ENCODE data around the gene TRIL.

The TRIL gene

GRCh38 chr7:28960071-28960840 is 2.1 kb upstream of the TRIL start:
- no peak overlapping the region for H3K4me3 ChIP-seq
- H4K20me1 ChIP-seq: no peaks in the 10 kb centered on the region
- H3K36me3 ChIP-seq: no peaks in the 10 kb centered on the region
- H3K27me3 ChIP-seq: peaks cover 30% of the 10 kb centered on the region
- H3K9me3 ChIP-seq: peaks cover 25% of the 10 kb centered on the region
- H3K4me1 ChIP-seq: peaks cover 39% of the 10 kb centered on the region
- no peak for TF ChIP-seq Cebpa-rat (IDR thresholded peaks at IDR 0.05)
- no peak overlapping the region for H3K9ac ChIP-seq
- H3K27ac ChIP-seq: no peak overlapping the region
- no peak overlapping the region for H3K4me2 ChIP-seq

DNA sequence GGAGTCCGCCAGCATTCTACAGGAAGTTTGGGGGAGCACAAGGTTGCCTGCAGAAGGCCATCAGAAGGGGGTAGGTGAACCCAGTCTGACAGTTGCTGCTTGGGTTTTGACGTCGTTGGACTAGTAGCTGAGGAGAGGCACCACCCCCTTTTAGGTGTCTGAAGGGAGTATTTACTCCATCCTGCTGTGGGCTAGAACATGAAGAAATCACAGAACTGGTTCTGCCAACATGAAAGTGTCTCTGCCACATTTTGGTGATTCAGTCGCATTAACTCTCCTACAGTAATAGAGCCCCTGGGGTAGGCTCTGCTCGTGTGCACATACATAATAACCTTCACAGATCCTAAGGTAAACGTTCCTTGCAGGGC is 834 bp upstream of the TRIL start:
- no peak overlapping the region for H3K9ac ChIP-seq
- peaks cover 30% of the 10 kb centered on the region for H3K27me3 ChIP-seq
- H3K4me3 ChIP-seq: peak overlapping the region; percentile 66; the same call in 1 of the 2 replicates
- no peak overlapping the region for H3K27ac ChIP-seq
- peak overlapping the region; percentile 90 for H3K4me2 ChIP-seq
- peaks cover 25% of the 10 kb centered on the region for H3K9me3 ChIP-seq
- no peaks in the 10 kb centered on the region for H4K20me1 ChIP-seq
- no peaks in the 10 kb centered on the region for H3K36me3 ChIP-seq
- no peak for TF ChIP-seq Cebpa-rat (IDR thresholded peaks at IDR 0.05)
- peaks cover 52% of the 10 kb centered on the region for H3K4me1 ChIP-seq

DNA sequence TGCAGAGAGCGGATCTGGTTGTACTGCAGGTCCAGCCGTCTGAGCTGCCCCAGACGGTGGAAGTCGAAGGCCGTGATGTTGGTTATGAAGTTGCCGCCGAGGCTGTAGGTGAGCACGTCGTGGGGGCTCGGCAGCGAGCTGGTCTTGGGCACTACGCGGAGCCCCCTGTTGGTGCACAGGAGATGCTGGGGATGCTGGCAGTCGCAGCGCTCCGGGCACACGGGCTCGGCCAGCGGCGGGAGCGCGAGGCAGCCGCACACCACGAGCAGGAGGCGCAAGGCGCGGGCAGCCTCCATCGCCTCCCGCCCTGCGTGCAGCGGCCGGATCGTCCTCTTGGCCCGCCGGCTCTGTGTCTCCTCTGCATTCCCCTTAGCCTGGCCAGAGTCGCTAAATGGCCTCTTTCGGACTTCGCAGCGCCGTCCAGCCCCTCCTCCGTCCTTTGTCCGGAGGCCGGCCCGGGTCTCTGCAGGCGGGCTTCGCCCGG is 337 bp downstream of the TRIL start:
- H3K36me3 ChIP-seq: no peaks in the 10 kb centered on the region
- no peak overlapping the region for H3K9ac ChIP-seq
- H3K4me3 ChIP-seq: peak overlapping the region; percentile 66
- peaks cover 64% of the 10 kb centered on the region for H3K4me1 ChIP-seq
- no peak overlapping the region for H3K27ac ChIP-seq
- no peak for TF ChIP-seq Cebpa-rat (IDR thresholded peaks at IDR 0.05)
- peaks cover 25% of the 10 kb centered on the region for H3K9me3 ChIP-seq
- H3K27me3 ChIP-seq: peaks cover 30% of the 10 kb centered on the region
- H3K4me2 ChIP-seq: peak overlapping the region; percentile 90
- H4K20me1 ChIP-seq: no peaks in the 10 kb centered on the region

DNA sequence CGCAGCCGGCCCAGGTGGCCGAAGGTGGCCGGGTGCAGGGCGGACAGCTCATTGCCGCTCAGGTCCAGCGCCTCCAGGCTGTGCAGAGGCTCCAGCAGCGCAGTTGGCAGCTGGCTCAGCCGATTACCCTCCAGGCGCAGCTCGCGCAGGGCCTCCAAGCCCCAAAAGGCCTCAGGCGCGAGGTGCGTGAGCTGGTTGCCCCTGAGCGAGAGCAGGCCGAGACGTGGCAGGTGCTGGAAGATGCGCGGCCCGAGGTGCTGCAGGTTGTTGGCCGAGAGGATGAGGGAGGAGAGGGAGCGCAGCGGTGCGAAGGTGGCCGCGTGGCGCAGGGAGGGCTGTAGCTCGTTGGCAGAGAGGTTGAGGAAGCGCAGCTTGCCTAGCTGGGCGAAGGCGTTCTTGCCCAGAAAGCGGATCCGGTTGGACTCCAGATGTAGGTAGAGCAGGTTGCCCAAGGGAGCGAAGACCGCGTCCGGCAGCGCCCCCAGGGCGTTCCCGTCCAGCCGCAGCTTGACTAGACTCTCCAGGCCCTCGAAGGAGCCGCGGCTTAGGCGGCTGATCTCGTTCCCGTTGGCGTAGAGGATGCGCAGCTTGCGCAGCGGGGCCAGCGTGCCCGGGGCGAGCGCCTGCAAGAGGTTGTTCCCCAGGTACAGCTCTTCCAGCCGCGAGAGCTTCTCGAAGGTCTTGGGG is 923 bp downstream of the TRIL start:
- Histone ChIP-seq H4K20me1 (no peaks in the 10 kb centered on the region), H3K9me3 (peaks cover 25% of the 10 kb centered on the region), H3K36me3 (no peaks in the 10 kb centered on the region), H3K9ac (peak overlapping the region; percentile 46; the same call in 1 of the 2 replicates), H3K4me2 (peak overlapping the region; percentile 90), H3K4me3 (peak overlapping the region; percentile 66), H3K4me1 (peaks cover 69% of the 10 kb centered on the region), H3K27me3 (peaks cover 30% of the 10 kb centered on the region), H3K27ac (peak overlapping the region; percentile 79; the same call in 1 of the 2 replicates)
- no peak for TF ChIP-seq Cebpa-rat (IDR thresholded peaks at IDR 0.05)

GRCh38 chr7:28956608-28957063 is 1.5 kb downstream of the TRIL start:
- Histone ChIP-seq H3K4me2 (peak overlapping the region; percentile 90), H4K20me1 (no peaks in the 10 kb centered on the region), H3K9me3 (peaks cover 27% of the 10 kb centered on the region), H3K27ac (peak overlapping the region; percentile 79), H3K4me1 (peaks cover 75% of the 10 kb centered on the region), H3K4me3 (peak overlapping the region; percentile 66), H3K27me3 (peaks cover 30% of the 10 kb centered on the region), H3K36me3 (no peaks in the 10 kb centered on the region), H3K9ac (peak overlapping the region; percentile 46; the same call in 1 of the 2 replicates)
- TF ChIP-seq Cebpa-rat (IDR thresholded peaks at IDR 0.05): no peak

GRCh38 chr7:28955718-28956607 is 2.2 kb downstream of the TRIL start:
- H3K4me2 ChIP-seq: peak overlapping the region; percentile 90
- H3K27me3 ChIP-seq: peaks cover 30% of the 10 kb centered on the region
- H3K9me3 ChIP-seq: peaks cover 33% of the 10 kb centered on the region
- H3K36me3 ChIP-seq: no peaks in the 10 kb centered on the region
- H3K4me3 ChIP-seq: peak overlapping the region; percentile 66
- H3K27ac ChIP-seq: peak overlapping the region; percentile 79
- no peaks in the 10 kb centered on the region for H4K20me1 ChIP-seq
- peak overlapping the region; percentile 46; the same call in 1 of the 2 replicates for H3K9ac ChIP-seq
- no peak for TF ChIP-seq Cebpa-rat (IDR thresholded peaks at IDR 0.05)
- H3K4me1 ChIP-seq: peaks cover 82% of the 10 kb centered on the region

DNA sequence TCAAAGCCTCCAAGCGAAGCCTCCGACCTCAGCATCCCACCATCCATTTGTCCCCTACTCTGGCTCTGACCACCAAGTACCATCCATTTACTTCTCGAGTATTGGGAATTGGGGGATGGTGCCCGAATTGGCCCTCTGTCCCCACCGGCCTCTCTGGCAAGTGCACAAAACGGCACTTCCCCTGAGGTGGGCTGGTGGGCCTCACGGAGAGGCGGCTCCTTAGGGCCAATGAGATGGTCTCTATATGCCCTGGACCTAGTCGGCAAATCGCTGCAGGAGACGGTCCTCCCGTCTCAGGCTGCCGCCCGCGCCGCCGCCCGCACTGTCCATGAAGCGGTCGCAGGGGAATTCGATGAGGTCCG is 2.8 kb downstream of the TRIL start:
- no peaks in the 10 kb centered on the region for H4K20me1 ChIP-seq
- H3K27me3 ChIP-seq: peaks cover 30% of the 10 kb centered on the region
- peak overlapping the region; percentile 66 for H3K4me3 ChIP-seq
- H3K36me3 ChIP-seq: 0 out of 2 replicates have a peak, but pooled peaks cover under 1% of the 10 kb centered on the region
- peak overlapping the region; percentile 79 for H3K27ac ChIP-seq
- peak overlapping the region; percentile 46; the same call in 1 of the 2 replicates for H3K9ac ChIP-seq
- TF ChIP-seq Cebpa-rat (IDR thresholded peaks at IDR 0.05): no peak
- peaks cover 87% of the 10 kb centered on the region for H3K4me1 ChIP-seq
- peak overlapping the region; percentile 90 for H3K4me2 ChIP-seq
- peaks cover 39% of the 10 kb centered on the region for H3K9me3 ChIP-seq

DNA sequence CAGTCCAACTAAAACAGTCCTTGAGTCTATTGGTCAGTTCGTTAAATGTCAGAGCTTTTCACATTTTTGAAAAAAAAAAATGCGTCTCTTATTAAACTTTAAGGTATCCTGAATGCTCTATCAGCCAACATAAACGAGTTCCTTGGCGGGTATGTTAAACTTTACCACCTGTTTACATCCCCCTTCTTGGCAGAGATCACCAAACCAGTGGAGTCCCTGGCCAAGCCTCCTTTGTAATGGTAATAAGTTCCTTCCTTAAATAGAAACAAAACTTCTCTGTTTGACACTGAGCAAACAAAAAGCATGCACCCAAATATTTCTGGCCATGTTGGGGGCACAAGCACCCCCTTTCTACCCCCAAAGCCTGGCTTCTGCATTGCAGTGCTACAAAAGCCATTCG is 3.2 kb downstream of the TRIL start:
- H3K9me3 ChIP-seq: peaks cover 43% of the 10 kb centered on the region
- H3K36me3 ChIP-seq: 0 out of 2 replicates have a peak, but pooled peaks cover 5% of the 10 kb centered on the region
- no peak for TF ChIP-seq Cebpa-rat (IDR thresholded peaks at IDR 0.05)
- H4K20me1 ChIP-seq: no peaks in the 10 kb centered on the region
- peak overlapping the region; percentile 66 for H3K4me3 ChIP-seq
- peaks cover 30% of the 10 kb centered on the region for H3K27me3 ChIP-seq
- peak overlapping the region; percentile 79 for H3K27ac ChIP-seq
- H3K9ac ChIP-seq: peak overlapping the region; percentile 46; the same call in 1 of the 2 replicates
- peaks cover 87% of the 10 kb centered on the region for H3K4me1 ChIP-seq
- peak overlapping the region; percentile 90 for H3K4me2 ChIP-seq

DNA sequence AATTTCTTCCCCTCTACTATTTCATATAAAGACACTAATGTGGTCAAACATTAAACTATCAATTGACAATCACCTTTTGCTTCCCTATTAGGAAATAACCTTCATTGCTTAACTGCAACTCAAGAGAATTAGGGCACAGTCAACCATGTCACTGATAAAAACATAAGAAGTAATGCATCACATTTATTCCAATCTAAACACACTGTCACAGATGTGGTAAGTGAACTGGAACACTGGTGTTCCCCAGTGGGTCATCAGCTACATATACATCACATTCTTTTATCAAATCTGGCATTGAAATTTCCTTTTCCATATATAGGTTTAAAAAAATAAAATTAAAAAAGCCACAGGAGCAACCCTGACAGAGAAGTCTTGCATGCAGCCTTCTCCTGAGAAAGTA is 3.7 kb downstream of the TRIL start:
- 0 out of 2 replicates have a peak, but pooled peaks cover 5% of the 10 kb centered on the region for H3K36me3 ChIP-seq
- peak overlapping the region; percentile 79 for H3K27ac ChIP-seq
- peaks cover 48% of the 10 kb centered on the region for H3K9me3 ChIP-seq
- no peak overlapping the region; the same call in 1 of the 2 replicates for H3K9ac ChIP-seq
- H3K4me1 ChIP-seq: peaks cover 87% of the 10 kb centered on the region
- no peak; the same call in 1 of the 2 replicates for TF ChIP-seq Cebpa-rat (IDR thresholded peaks at IDR 0.05)
- peak overlapping the region; percentile 90 for H3K4me2 ChIP-seq
- H4K20me1 ChIP-seq: no peaks in the 10 kb centered on the region
- peak overlapping the region; percentile 66; the same call in 1 of the 2 replicates for H3K4me3 ChIP-seq
- peaks cover 30% of the 10 kb centered on the region for H3K27me3 ChIP-seq
